Activated CD4-positive, alpha-beta T cell treated with anti-CD3 and anti-CD28 coated beads, Interleukin-2, amount 10 ng/mL, durations not matched to agents 24 days and 14 days (primary cell): ENCODE measurements around the gene APOE. TPM values are rescaled to one million over a fixed set of nuclear protein-coding genes. Genes with fewer than 3 reads are reported as not detected.

Source experiments
- total RNA-seq: library from RNA; stranded (reverse); gene quantifications from 2 replicates; pipeline ENCODE4 v1.2.3, GENCODE V29; 2022

APOE gene
- total RNA-seq, 1 donor from 2014 or later: 1.1 TPM

Other genes with a start within 250 kb of the APOE start
- 0.86 and 1.2 TPM in 2 replicates for gene CEACAM19, start 234.3 kb upstream of the APOE start, total RNA-seq
- not detected in 2 replicates for gene CEACAM16, start 206.6 kb upstream of the APOE start, total RNA-seq
- 66.3 and 73.1 TPM in 2 replicates for gene BCL3, start 157.1 kb upstream of the APOE start, total RNA-seq
- gene CBLC, start 127.9 kb upstream of the APOE start, total RNA-seq: not detected in 2 replicates
- not detected in 2 replicates for gene BCAM, start 96.7 kb upstream of the APOE start, total RNA-seq
- 0.19 and 0.44 TPM in 2 replicates for gene NECTIN2, start 59.5 kb upstream of the APOE start, total RNA-seq
- 208 and 213 TPM in 2 replicates for gene TOMM40, start 14.5 kb upstream of the APOE start, total RNA-seq
- 1.8 and 2.1 TPM in 2 replicates for gene APOC1, start 8.8 kb downstream of the APOE start, total RNA-seq
- gene APOC4, start 36.4 kb downstream of the APOE start, total RNA-seq: not detected in 2 replicates
- not detected in 2 replicates for gene APOC2, start 40.3 kb downstream of the APOE start, total RNA-seq
- 71.7 and 76.6 TPM in 2 replicates for gene CLPTM1, start 49.6 kb downstream of the APOE start, total RNA-seq
- 67.6 and 72.7 TPM in 2 replicates for gene RELB, start 95.7 kb downstream of the APOE start, total RNA-seq
- gene CLASRP, start 133.2 kb downstream of the APOE start, total RNA-seq: 107 and 111 TPM in 2 replicates
- 4.7 and 5.3 TPM in 2 replicates for gene ZNF296, start 170.7 kb downstream of the APOE start, total RNA-seq
- 51.5 and 54.3 TPM in 2 replicates for gene GEMIN7, start 173.5 kb downstream of the APOE start, total RNA-seq
- gene PPP1R37, start 187.4 kb downstream of the APOE start, total RNA-seq: 20.3 and 21.8 TPM in 2 replicates